ENCODE measurements around the gene MAGOH. TPM values are rescaled to one million over a fixed set of nuclear protein-coding genes. Genes with fewer than 3 reads are reported as not detected.
"Not testable (repeated sequence)": the region's sequence is repeated elsewhere in the genome, so short reads cannot be mapped to it uniquely, and the experiment has no call there.

MAGOH gene
- polyA plus RNA-seq, 1 donor from 2014 or later, result 98.5 TPM

- H3K27ac Mint-ChIP-seq, result peak within 1 kb of the TSS; percentile 98 to 99 (median 99)
- H3K36me3 Mint-ChIP-seq, result no peaks in the 10 kb centered on the region
- no peaks in the 10 kb centered on the region for H3K9me3 Mint-ChIP-seq
- H3K27me3 Mint-ChIP-seq, result no peaks in the 10 kb centered on the region
- peaks cover 3 to 17% (median 15%) of the 10 kb centered on the region in 3 donors for H3K4me1 Mint-ChIP-seq
- peak within 1 kb of the TSS; percentile 91 to 98 (median 96) for H3K4me3 Mint-ChIP-seq
These were observed 18.0 kb downstream of the MAGOH start, which contains the start of gene CZIB for GRCh38 chr1:53220171-53220961. CZIB (minus strand) TSS chr1:53220634; CDS start chr1:53220575, 59 bp downstream.

GRCh38 chr1:53219711-53220110, 18.6 kb downstream of the MAGOH start:
- Mint-ChIP-seq H3K27me3 (no peaks in the 10 kb centered on the region), H3K27ac (peak overlapping the region; percentile 98 to 99 (median 99)), H3K36me3 (no peaks in the 10 kb centered on the region), H3K4me3 (peak overlapping the region; percentile 91 to 98 (median 96)), H3K9me3 (no peaks in the 10 kb centered on the region), H3K4me1 (peaks cover 3 to 17% (median 15%) of the 10 kb centered on the region in 3 donors)

GRCh38 chr1:53218201-53218600, 20.1 kb downstream of the MAGOH start:
- H3K4me1 Mint-ChIP-seq, result peaks cover 3 to 17% (median 15%) of the 10 kb centered on the region in 3 donors
- peak overlapping the region in 1 of 3 donors; percentile 99 for H3K27ac Mint-ChIP-seq
- H3K9me3 Mint-ChIP-seq, result no peaks in the 10 kb centered on the region
- H3K36me3 Mint-ChIP-seq, result no peaks in the 10 kb centered on the region
- no peaks in the 10 kb centered on the region for H3K27me3 Mint-ChIP-seq
- peak overlapping the region in 2 of 4 donors; percentile 52 to 95 for H3K4me3 Mint-ChIP-seq

- H3K4me3 Mint-ChIP-seq, result no peak overlapping the region
- peaks cover 3% of the 10 kb centered on the region for H3K36me3 Mint-ChIP-seq
- H3K9me3 Mint-ChIP-seq, result no peaks in the 10 kb centered on the region
- H3K27ac Mint-ChIP-seq, result peak overlapping the region in 1 of 3 donors; percentile 63
- H3K4me1 Mint-ChIP-seq, result peaks cover 0 to 7% (median 4%) of the 10 kb centered on the region in 3 donors
- H3K27me3 Mint-ChIP-seq, result no peaks in the 10 kb centered on the region
These were observed 23.9 kb downstream of the MAGOH start for GRCh38 chr1:53214376-53214940.

GRCh38 chr1:53210954-53211353, 27.4 kb downstream of the MAGOH start:
- no peaks in the 10 kb centered on the region for H3K27me3 Mint-ChIP-seq
- peaks cover 0 to 5% (median 1%) of the 10 kb centered on the region in 3 donors for H3K4me1 Mint-ChIP-seq
- no peak overlapping the region for H3K27ac Mint-ChIP-seq
- H3K4me3 Mint-ChIP-seq, result no peak overlapping the region
- peaks cover 17% of the 10 kb centered on the region for H3K36me3 Mint-ChIP-seq
- peaks cover 6 to 15% (median 8%) of the 10 kb centered on the region in 3 donors for H3K9me3 Mint-ChIP-seq

GRCh38 chr1:53210352-53210751, 28.0 kb downstream of the MAGOH start:
- Mint-ChIP-seq H3K27ac (no peak overlapping the region), H3K4me1 (peaks cover 0 to 5% (median 1%) of the 10 kb centered on the region in 3 donors), H3K27me3 (no peaks in the 10 kb centered on the region), H3K36me3 (peaks cover 17% of the 10 kb centered on the region), H3K4me3 (no peak overlapping the region), H3K9me3 (peaks cover 8 to 15% (median 8%) of the 10 kb centered on the region in 3 donors)

- no peaks in the 10 kb centered on the region for H3K27me3 Mint-ChIP-seq
- H3K4me1 Mint-ChIP-seq, result peaks cover 1 to 5% (median 1%) of the 10 kb centered on the region in 3 donors
- peaks cover 38% of the 10 kb centered on the region for H3K36me3 Mint-ChIP-seq
- peak overlapping the region in 1 of 3 donors; percentile 4 for H3K27ac Mint-ChIP-seq
- peaks cover 17 to 23% (median 18%) of the 10 kb centered on the region in 3 donors for H3K9me3 Mint-ChIP-seq
- H3K4me3 Mint-ChIP-seq, result no peak overlapping the region
These were observed 30.6 kb downstream of the MAGOH start for GRCh38 chr1:53207726-53208125.

- H3K27me3 Mint-ChIP-seq, result no peaks in the 10 kb centered on the region
- peak overlapping the region in 1 of 3 donors; percentile 78 for H3K27ac Mint-ChIP-seq
- peak overlapping the region in 1 of 4 donors; percentile 28 for H3K4me3 Mint-ChIP-seq
- H3K36me3 Mint-ChIP-seq, result peaks cover 44% of the 10 kb centered on the region
- H3K9me3 Mint-ChIP-seq, result peaks cover 17 to 23% (median 18%) of the 10 kb centered on the region in 3 donors
- H3K4me1 Mint-ChIP-seq, result peaks cover 1 to 5% (median 1%) of the 10 kb centered on the region in 3 donors
These were observed 31.5 kb downstream of the MAGOH start for GRCh38 chr1:53206735-53207379.

GRCh38 chr1:53206083-53206685, 32.1 kb downstream of the MAGOH start:
- peaks cover 17 to 23% (median 18%) of the 10 kb centered on the region in 3 donors for H3K9me3 Mint-ChIP-seq
- not testable (repeated sequence) for H3K27ac Mint-ChIP-seq, H3K27me3 Mint-ChIP-seq, H3K4me3 Mint-ChIP-seq, H3K4me1 Mint-ChIP-seq
- peaks cover 44% of the 10 kb centered on the region for H3K36me3 Mint-ChIP-seq

- not testable (repeated sequence) for H3K27ac Mint-ChIP-seq, H3K27me3 Mint-ChIP-seq, H3K4me1 Mint-ChIP-seq
- peaks cover 17 to 23% (median 18%) of the 10 kb centered on the region in 3 donors for H3K9me3 Mint-ChIP-seq
- peaks cover 46% of the 10 kb centered on the region for H3K36me3 Mint-ChIP-seq
- H3K4me3 Mint-ChIP-seq, result peak overlapping the region in 1 of 4 donors; percentile 55
These were observed 32.8 kb downstream of the MAGOH start for GRCh38 chr1:53205496-53205895.

- H3K4me1 Mint-ChIP-seq, result peaks cover 1 to 6% (median 5%) of the 10 kb centered on the region in 3 donors
These were observed 34.9 kb downstream of the MAGOH start for GRCh38 chr1:53203466-53203865.

GRCh38 chr1:53198241-53198651, 40.1 kb downstream of the MAGOH start:
- peaks cover 16% of the 10 kb centered on the region for H3K36me3 Mint-ChIP-seq
- peak overlapping the region; percentile 76 to 94 (median 92) for H3K27ac Mint-ChIP-seq
- H3K4me3 Mint-ChIP-seq, result peak overlapping the region; percentile 94 to 99 (median 98)
- peaks cover 18 to 23% (median 18%) of the 10 kb centered on the region in 3 donors for H3K4me1 Mint-ChIP-seq
- no peaks in the 10 kb centered on the region for H3K9me3 Mint-ChIP-seq
- H3K27me3 Mint-ChIP-seq, result no peaks in the 10 kb centered on the region

More at GRCh38 chr1:53203466-53203865, 34.9 kb downstream of the MAGOH start:
- H3K9me3 Mint-ChIP-seq, result peaks cover 17 to 21% (median 18%) of the 10 kb centered on the region in 3 donors
- peak overlapping the region in 1 of 3 donors; percentile 14 for H3K27ac Mint-ChIP-seq
- H3K4me3 Mint-ChIP-seq, result no peak overlapping the region
- no peaks in the 10 kb centered on the region for H3K27me3 Mint-ChIP-seq
- peaks cover 43% of the 10 kb centered on the region for H3K36me3 Mint-ChIP-seq

GRCh38 chr1:53197291-53198200, 40.8 kb downstream of the MAGOH start:
- peak overlapping the region; percentile 94 to 99 (median 98) for H3K4me3 Mint-ChIP-seq
- peaks cover 18 to 23% (median 18%) of the 10 kb centered on the region in 3 donors for H3K4me1 Mint-ChIP-seq
- peaks cover 11% of the 10 kb centered on the region for H3K36me3 Mint-ChIP-seq
- H3K27me3 Mint-ChIP-seq, result no peaks in the 10 kb centered on the region
- peak overlapping the region; percentile 92 to 95 (median 94) for H3K27ac Mint-ChIP-seq
- H3K9me3 Mint-ChIP-seq, result no peaks in the 10 kb centered on the region

Data from IgD-negative memory B cell (primary cell).